ENCODE measurements around the gene SLIT1.

The SLIT1 gene

GRCh38 chr10:97120370-97120769 lies 65.4 kb downstream of the SLIT1 start:
- Histone ChIP-seq H3K4me3 (ENCODE audit: low read depth in 1 of 2, low read length in 2 of 2) (no peak overlapping the region), H3K36me3 (ENCODE audit: control insufficient read depth in 1 of 2, insufficient read depth in 2 of 2, low read length in 2 of 2) (no peaks in the 10 kb centered on the region), H3K27ac (ENCODE audit: low read depth, low read length) (no peak overlapping the region), H3K4me1 (ENCODE audit: control insufficient read depth in 1 of 2, insufficient read depth in 2 of 2, low read length in 2 of 2) (no peaks in the 10 kb centered on the region), H3K27me3 (ENCODE audit: control insufficient read depth in 1 of 2, insufficient read depth in 2 of 2, low read length in 2 of 2) (no peaks in the 10 kb centered on the region), H3K9ac (ENCODE audit: low read depth in 1 of 2, low read length in 2 of 2) (no peak overlapping the region), H3K9me3 (ENCODE audit: control insufficient read depth in 1 of 2, low read length in 2 of 2) (no peaks in the 10 kb centered on the region)

GRCh38 chr10:97119058-97119745 lies 66.6 kb downstream of the SLIT1 start:
- no peaks in the 10 kb centered on the region for H3K27me3 ChIP-seq (ENCODE audit: control insufficient read depth in 1 of 2, insufficient read depth in 2 of 2, low read length in 2 of 2)
- H3K4me3 ChIP-seq (ENCODE audit: low read depth in 1 of 2, low read length in 2 of 2), result no peak overlapping the region

GRCh38 chr10:97117372-97117771 lies 68.4 kb downstream of the SLIT1 start:
- H3K4me1 ChIP-seq (ENCODE audit: control insufficient read depth in 1 of 2, insufficient read depth in 2 of 2, low read length in 2 of 2), result no peaks in the 10 kb centered on the region

More at GRCh38 chr10:97119058-97119745, 66.6 kb downstream of the SLIT1 start:
- H3K9ac ChIP-seq (ENCODE audit: low read depth in 1 of 2, low read length in 2 of 2), result no peak overlapping the region
- no peaks in the 10 kb centered on the region for H3K36me3 ChIP-seq (ENCODE audit: control insufficient read depth in 1 of 2, insufficient read depth in 2 of 2, low read length in 2 of 2)
- no peaks in the 10 kb centered on the region for H3K4me1 ChIP-seq (ENCODE audit: control insufficient read depth in 1 of 2, insufficient read depth in 2 of 2, low read length in 2 of 2)
- H3K9me3 ChIP-seq (ENCODE audit: control insufficient read depth in 1 of 2, low read length in 2 of 2), result no peaks in the 10 kb centered on the region
- H3K27ac ChIP-seq (ENCODE audit: low read depth, low read length), result no peak overlapping the region

GRCh38 chr10:97116462-97117162 lies 69.1 kb downstream of the SLIT1 start:
- no peaks in the 10 kb centered on the region for H3K36me3 ChIP-seq (ENCODE audit: control insufficient read depth in 1 of 2, insufficient read depth in 2 of 2, low read length in 2 of 2)
- no peaks in the 10 kb centered on the region for H3K27me3 ChIP-seq (ENCODE audit: control insufficient read depth in 1 of 2, insufficient read depth in 2 of 2, low read length in 2 of 2)
- no peak overlapping the region for H3K9ac ChIP-seq (ENCODE audit: low read depth in 1 of 2, low read length in 2 of 2)
- H3K4me1 ChIP-seq (ENCODE audit: control insufficient read depth in 1 of 2, insufficient read depth in 2 of 2, low read length in 2 of 2), result no peaks in the 10 kb centered on the region
- no peaks in the 10 kb centered on the region for H3K9me3 ChIP-seq (ENCODE audit: control insufficient read depth in 1 of 2, low read length in 2 of 2)
- no peak overlapping the region for H3K27ac ChIP-seq (ENCODE audit: low read depth, low read length)
- H3K4me3 ChIP-seq (ENCODE audit: low read depth in 1 of 2, low read length in 2 of 2), result no peak overlapping the region

More at GRCh38 chr10:97117372-97117771, 68.4 kb downstream of the SLIT1 start:
- Histone ChIP-seq H3K36me3 (ENCODE audit: control insufficient read depth in 1 of 2, insufficient read depth in 2 of 2, low read length in 2 of 2) (no peaks in the 10 kb centered on the region), H3K4me3 (ENCODE audit: low read depth in 1 of 2, low read length in 2 of 2) (no peak overlapping the region), H3K9ac (ENCODE audit: low read depth in 1 of 2, low read length in 2 of 2) (no peak overlapping the region), H3K27ac (ENCODE audit: low read depth, low read length) (no peak overlapping the region), H3K9me3 (ENCODE audit: control insufficient read depth in 1 of 2, low read length in 2 of 2) (no peaks in the 10 kb centered on the region), H3K27me3 (ENCODE audit: control insufficient read depth in 1 of 2, insufficient read depth in 2 of 2, low read length in 2 of 2) (no peaks in the 10 kb centered on the region)

GRCh38 chr10:97115846-97116245 lies 69.9 kb downstream of the SLIT1 start:
- H3K36me3 ChIP-seq (ENCODE audit: control insufficient read depth in 1 of 2, insufficient read depth in 2 of 2, low read length in 2 of 2), result no peaks in the 10 kb centered on the region
- H3K27me3 ChIP-seq (ENCODE audit: control insufficient read depth in 1 of 2, insufficient read depth in 2 of 2, low read length in 2 of 2), result no peaks in the 10 kb centered on the region
- no peak overlapping the region for H3K9ac ChIP-seq (ENCODE audit: low read depth in 1 of 2, low read length in 2 of 2)
- no peaks in the 10 kb centered on the region for H3K4me1 ChIP-seq (ENCODE audit: control insufficient read depth in 1 of 2, insufficient read depth in 2 of 2, low read length in 2 of 2)
- H3K27ac ChIP-seq (ENCODE audit: low read depth, low read length), result no peak overlapping the region
- no peak overlapping the region for H3K4me3 ChIP-seq (ENCODE audit: low read depth in 1 of 2, low read length in 2 of 2)
- no peaks in the 10 kb centered on the region for H3K9me3 ChIP-seq (ENCODE audit: control insufficient read depth in 1 of 2, low read length in 2 of 2)

GRCh38 chr10:97111615-97112014 lies 74.1 kb downstream of the SLIT1 start:
- Histone ChIP-seq H3K9ac (ENCODE audit: low read depth in 1 of 2, low read length in 2 of 2) (no peak overlapping the region), H3K27me3 (ENCODE audit: control insufficient read depth in 1 of 2, insufficient read depth in 2 of 2, low read length in 2 of 2) (peaks cover 5 to 10% of the 10 kb centered on the region in 2 donors), H3K36me3 (ENCODE audit: control insufficient read depth in 1 of 2, insufficient read depth in 2 of 2, low read length in 2 of 2) (no peaks in the 10 kb centered on the region), H3K4me3 (ENCODE audit: low read depth in 1 of 2, low read length in 2 of 2) (no peak overlapping the region), H3K9me3 (ENCODE audit: control insufficient read depth in 1 of 2, low read length in 2 of 2) (no peaks in the 10 kb centered on the region), H3K4me1 (ENCODE audit: control insufficient read depth in 1 of 2, insufficient read depth in 2 of 2, low read length in 2 of 2) (no peaks in the 10 kb centered on the region), H3K27ac (ENCODE audit: low read depth, low read length) (no peak overlapping the region)

- Histone ChIP-seq H3K4me3 (ENCODE audit: low read depth in 1 of 2, low read length in 2 of 2) (no peak overlapping the region), H3K27me3 (ENCODE audit: control insufficient read depth in 1 of 2, insufficient read depth in 2 of 2, low read length in 2 of 2) (peaks cover 5 to 10% of the 10 kb centered on the region in 2 donors), H3K9me3 (ENCODE audit: control insufficient read depth in 1 of 2, low read length in 2 of 2) (no peaks in the 10 kb centered on the region), H3K36me3 (ENCODE audit: control insufficient read depth in 1 of 2, insufficient read depth in 2 of 2, low read length in 2 of 2) (no peaks in the 10 kb centered on the region), H3K9ac (ENCODE audit: low read depth in 1 of 2, low read length in 2 of 2) (no peak overlapping the region), H3K4me1 (ENCODE audit: control insufficient read depth in 1 of 2, insufficient read depth in 2 of 2, low read length in 2 of 2) (no peaks in the 10 kb centered on the region), H3K27ac (ENCODE audit: low read depth, low read length) (no peak overlapping the region)
Observed at GRCh38 chr10:97109547-97109946, 76.2 kb downstream of the SLIT1 start.

GRCh38 chr10:97107551-97107950 lies 78.2 kb downstream of the SLIT1 start:
- Histone ChIP-seq H3K9me3 (ENCODE audit: control insufficient read depth in 1 of 2, low read length in 2 of 2) (no peaks in the 10 kb centered on the region), H3K27me3 (ENCODE audit: control insufficient read depth in 1 of 2, insufficient read depth in 2 of 2, low read length in 2 of 2) (peaks cover 5 to 10% of the 10 kb centered on the region in 2 donors), H3K27ac (ENCODE audit: low read depth, low read length) (no peak overlapping the region), H3K4me3 (ENCODE audit: low read depth in 1 of 2, low read length in 2 of 2) (no peak overlapping the region), H3K4me1 (ENCODE audit: control insufficient read depth in 1 of 2, insufficient read depth in 2 of 2, low read length in 2 of 2) (no peaks in the 10 kb centered on the region), H3K9ac (ENCODE audit: low read depth in 1 of 2, low read length in 2 of 2) (no peak overlapping the region), H3K36me3 (ENCODE audit: control insufficient read depth in 1 of 2, insufficient read depth in 2 of 2, low read length in 2 of 2) (no peaks in the 10 kb centered on the region)

GRCh38 chr10:97106207-97106606 lies 79.6 kb downstream of the SLIT1 start:
- Histone ChIP-seq H3K4me1 (ENCODE audit: control insufficient read depth in 1 of 2, insufficient read depth in 2 of 2, low read length in 2 of 2) (no peaks in the 10 kb centered on the region), H3K4me3 (ENCODE audit: low read depth in 1 of 2, low read length in 2 of 2) (no peak overlapping the region), H3K9ac (ENCODE audit: low read depth in 1 of 2, low read length in 2 of 2) (no peak overlapping the region), H3K36me3 (ENCODE audit: control insufficient read depth in 1 of 2, insufficient read depth in 2 of 2, low read length in 2 of 2) (no peaks in the 10 kb centered on the region), H3K27me3 (ENCODE audit: control insufficient read depth in 1 of 2, insufficient read depth in 2 of 2, low read length in 2 of 2) (peaks cover 5 to 10% of the 10 kb centered on the region in 2 donors), H3K9me3 (ENCODE audit: control insufficient read depth in 1 of 2, low read length in 2 of 2) (no peaks in the 10 kb centered on the region), H3K27ac (ENCODE audit: low read depth, low read length) (no peak overlapping the region)

GRCh38 chr10:97105303-97105702 lies 80.5 kb downstream of the SLIT1 start:
- Histone ChIP-seq H3K4me3 (ENCODE audit: low read depth in 1 of 2, low read length in 2 of 2) (no peak overlapping the region), H3K9me3 (ENCODE audit: control insufficient read depth in 1 of 2, low read length in 2 of 2) (no peaks in the 10 kb centered on the region), H3K9ac (ENCODE audit: low read depth in 1 of 2, low read length in 2 of 2) (no peak overlapping the region), H3K27me3 (ENCODE audit: control insufficient read depth in 1 of 2, insufficient read depth in 2 of 2, low read length in 2 of 2) (peaks cover 5 to 10% of the 10 kb centered on the region in 2 donors), H3K36me3 (ENCODE audit: control insufficient read depth in 1 of 2, insufficient read depth in 2 of 2, low read length in 2 of 2) (no peaks in the 10 kb centered on the region), H3K4me1 (ENCODE audit: control insufficient read depth in 1 of 2, insufficient read depth in 2 of 2, low read length in 2 of 2) (no peaks in the 10 kb centered on the region), H3K27ac (ENCODE audit: low read depth, low read length) (no peak overlapping the region)
